Activated CD4-positive, alpha-beta T cell treated with anti-CD3 and anti-CD28 coated beads for 4 hours (primary cell): ENCODE results near the gene THBS2.
"Not testable (repeated sequence)": the region's sequence is repeated elsewhere in the genome, so short reads cannot be mapped to it uniquely, and the experiment has no call there.

ENCODE experiments used
- DNase-seq, 2 donors: peaks; one replicate each; pipeline ENCODE4 v3.0.0-alpha.2; 2020

THBS2 gene

DNA sequence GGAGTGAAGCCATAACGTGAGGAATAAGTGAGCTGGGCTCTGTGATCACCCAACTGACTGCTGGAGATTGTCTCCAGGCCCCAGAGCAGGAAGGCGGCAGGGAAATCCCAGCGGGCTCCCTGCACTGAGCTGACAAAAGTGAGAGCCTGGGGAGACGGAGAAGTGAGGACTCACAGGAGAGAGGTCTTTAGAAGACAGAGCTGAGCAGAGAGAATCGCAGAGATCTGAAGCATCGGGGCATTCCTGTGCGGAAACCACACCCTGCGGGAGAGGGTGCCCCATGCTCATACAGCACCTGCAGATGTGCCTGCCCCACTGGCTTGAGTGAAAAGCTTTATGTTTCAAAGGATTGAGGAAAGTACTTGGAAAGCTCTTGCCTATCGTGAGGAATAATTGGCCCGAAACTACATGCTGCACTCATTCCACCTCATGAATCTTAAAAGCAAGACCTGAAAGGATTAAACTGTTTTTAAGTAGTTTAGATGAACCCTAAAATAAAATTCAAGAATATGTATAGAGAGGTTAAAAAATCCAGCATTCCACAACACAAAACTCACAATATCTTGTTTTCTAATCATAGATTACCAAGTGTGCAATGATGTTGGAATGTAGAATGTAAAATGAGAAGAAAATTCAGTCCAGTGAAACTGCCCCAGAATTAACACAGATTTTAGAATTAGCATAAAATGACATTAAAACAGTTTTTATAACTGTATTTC is 17.7 kb upstream of the THBS2 start:
- no peak for DNase-seq

- DNase-seq = not testable (repeated sequence)
Measured at GRCh38 chr6:169270077-169270380, 16.4 kb upstream of the THBS2 start.

DNA sequence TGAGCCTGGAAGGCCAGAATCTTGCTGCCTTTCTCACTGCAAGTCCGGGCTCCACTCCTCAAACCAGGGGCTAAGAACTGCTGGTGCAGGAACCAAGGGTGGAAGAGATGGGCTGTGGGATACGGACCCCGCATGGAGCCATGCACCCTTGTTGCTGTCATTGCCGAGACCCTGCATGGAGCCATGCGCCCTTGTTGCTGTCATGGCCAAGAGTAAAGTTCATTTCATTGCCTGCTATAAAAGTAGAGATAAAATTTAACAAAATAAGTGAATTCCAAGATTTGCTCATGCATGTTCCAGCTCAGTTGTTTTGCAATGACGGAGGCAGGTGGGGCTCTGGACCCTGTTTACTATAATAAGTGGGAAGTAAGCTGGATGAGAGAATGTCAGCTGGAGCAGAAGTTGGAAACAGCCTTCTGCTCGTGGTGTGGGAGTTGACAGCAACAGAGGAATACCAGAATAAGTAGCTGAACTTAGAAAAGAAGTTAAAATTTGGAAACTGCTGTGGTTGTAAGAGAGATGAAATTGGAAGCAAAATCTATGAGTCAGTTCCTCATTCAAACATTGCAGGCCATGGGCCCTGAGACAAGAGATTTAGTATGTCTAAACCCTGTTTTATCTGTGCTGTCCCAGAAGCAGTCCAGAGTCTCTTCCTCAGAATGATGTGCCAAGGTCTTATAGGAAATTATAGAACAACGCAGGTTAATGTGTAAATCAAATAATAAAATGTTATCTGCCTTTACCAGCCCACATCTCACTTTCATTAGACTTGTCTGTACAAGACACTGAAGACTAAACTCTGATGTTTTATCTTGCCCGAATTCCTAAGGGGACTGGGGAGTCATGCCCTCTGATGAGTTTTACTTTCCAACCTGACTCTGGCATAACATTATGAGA is 15.8 kb upstream of the THBS2 start:
- DNase-seq = no peak

GRCh38 chr6:169268276-169268675 is 14.6 kb upstream of the THBS2 start:
- no peak for DNase-seq

- DNase-seq = no peak
Measured at GRCh38 chr6:169266746-169267591, 13.3 kb upstream of the THBS2 start.

DNA sequence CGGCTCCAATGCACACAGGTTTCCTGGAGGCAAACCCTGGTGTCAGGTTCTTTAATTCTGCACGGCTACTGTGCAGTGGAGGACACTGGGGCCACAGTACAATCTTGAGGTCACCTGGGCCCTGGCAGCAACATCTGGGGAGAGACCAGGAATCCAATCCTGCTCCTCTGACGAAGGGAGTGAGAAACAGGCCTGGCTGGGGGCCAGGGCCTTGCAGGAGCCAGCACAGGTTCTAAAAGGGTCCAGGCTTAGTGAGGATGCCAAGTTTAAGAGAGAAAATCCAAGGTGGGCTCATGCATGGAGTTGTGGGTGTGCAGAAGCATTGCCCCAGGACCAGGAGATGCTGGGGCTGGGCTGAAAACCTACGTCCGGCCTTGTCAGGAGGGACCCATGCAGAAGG is 12.6 kb upstream of the THBS2 start:
- DNase-seq = no peak

GRCh38 chr6:169265486-169266131 is 12.0 kb upstream of the THBS2 start:
- no peak for DNase-seq

DNA sequence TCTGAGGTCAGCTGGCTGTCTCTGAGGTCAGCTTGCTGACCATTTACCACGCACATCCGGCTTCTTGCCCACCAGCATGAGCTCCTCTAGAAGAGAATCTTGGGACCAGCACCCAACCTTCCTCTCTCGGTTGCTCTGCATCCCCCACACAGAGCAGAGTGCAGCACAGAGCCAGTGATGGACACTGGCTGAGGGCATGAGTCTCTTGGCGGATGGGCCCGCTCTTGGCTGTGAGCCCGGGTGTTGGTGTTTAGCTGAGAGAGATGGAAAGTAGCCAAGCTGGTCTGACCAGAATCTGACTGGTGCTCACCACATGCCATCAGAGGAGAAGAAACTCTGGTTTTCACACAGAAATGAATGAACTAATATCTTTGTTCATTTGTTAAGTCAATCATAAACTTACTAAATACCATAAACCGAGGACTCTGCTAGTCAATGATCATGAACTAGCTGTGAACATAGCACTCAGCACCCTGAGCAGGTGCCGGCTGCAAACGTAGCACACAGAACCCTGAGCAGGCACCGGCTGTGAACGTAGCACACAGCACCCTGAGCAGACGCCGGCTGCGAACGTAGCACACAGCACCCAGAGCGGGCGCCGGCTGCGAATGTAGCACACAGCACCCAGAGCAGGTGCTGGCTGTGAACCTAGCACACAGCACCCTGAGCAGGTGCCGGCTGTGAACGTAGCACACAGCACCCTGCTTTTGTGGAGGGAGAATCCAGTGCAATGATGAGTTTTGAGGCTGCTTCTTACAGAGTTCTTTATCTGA is 10.4 kb upstream of the THBS2 start:
- no peak for DNase-seq

- DNase-seq = no peak
Measured at GRCh38 chr6:169263374-169263773, 9.7 kb upstream of the THBS2 start.

- not testable (repeated sequence) for DNase-seq
Measured at GRCh38 chr6:169262602-169263001, 9.0 kb upstream of the THBS2 start.

GRCh38 chr6:169256518-169256917 is 2.9 kb upstream of the THBS2 start:
- DNase-seq = no peak

DNA sequence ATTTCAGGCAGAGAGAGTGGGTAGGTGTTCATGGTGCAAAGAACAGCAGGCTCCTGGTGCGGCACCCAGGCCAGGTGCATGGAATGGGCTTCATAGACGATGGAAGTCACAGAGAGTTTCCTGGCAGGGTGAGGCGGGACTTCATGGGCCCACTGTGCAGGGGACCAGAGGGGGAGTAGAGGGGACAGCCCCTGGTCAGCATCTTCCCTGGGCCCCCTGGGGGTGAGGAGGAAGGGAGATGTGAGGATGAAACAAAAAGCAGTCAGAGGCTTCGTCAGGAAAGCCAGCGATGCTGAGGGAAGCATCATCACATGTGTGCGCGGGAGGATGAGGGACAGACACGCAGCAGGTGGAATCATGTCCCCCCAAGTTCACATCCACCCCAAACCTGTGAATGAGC is 2.4 kb upstream of the THBS2 start:
- no peak for DNase-seq

DNA sequence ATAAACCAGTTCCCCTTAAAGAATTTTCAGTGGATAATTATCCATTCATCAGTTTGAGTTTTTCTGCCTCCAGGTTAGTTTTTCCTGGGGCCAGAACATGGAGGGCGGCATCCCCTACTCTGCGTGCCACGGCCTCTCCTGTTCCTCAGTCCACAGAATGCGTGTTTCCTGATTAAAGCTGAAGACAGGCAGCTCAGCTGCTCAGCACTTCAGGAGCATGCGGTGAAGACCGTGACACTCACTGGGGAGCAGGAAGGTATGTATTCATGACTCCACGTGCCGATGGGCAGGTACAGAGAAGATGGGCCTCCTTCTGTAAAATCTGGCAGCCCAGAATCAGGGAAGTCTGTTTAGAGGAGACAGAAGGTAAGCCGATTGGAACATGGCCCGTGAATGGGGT is 2.0 kb upstream of the THBS2 start:
- DNase-seq = no peak

DNA sequence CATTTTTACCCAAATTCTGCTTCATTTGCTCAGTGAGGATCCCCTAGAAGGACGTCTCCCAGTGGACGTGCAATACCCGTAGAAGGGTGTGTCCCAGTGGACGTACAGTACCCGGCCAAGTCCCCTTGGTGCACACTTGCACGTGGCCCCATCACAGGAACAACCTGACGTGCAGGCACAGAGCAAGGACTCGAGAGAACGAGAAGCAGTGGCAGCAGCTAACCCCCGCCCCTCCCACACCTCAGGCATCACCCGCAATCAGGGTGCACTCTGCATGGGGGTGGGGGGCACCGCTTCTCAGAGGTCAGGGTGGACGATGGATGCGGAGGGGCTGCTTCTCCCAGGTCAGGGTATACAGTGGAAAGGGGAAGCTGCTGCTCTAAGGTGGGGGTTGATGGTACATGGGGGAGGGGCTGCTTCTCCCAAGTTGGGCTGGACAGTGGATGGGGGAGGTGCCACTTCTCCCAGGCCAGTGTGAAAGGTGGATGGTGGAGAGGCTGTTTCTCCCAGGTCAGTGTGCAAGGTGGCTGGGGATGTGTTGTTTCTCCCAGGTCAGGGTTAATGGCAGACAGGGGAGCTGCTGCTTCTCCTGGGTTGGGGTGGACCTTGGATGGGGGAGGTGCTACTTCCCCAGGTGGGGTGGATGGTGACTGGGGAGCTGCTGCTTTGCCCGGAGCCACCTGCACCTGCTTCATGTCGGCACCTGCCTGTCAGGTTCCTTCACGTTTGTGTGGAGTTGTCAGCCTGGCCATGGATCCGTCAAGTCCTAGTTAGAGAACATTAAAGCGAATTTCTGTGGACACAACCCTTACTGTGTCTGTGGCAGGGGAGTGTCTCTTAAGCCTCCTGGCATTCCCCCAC is 1.0 kb upstream of the THBS2 start:
- DNase-seq = no peak

GRCh38 chr6:169252505-169253189 is 999 bp downstream of the THBS2 start:
- no peak for DNase-seq

GRCh38 chr6:169251822-169252504 is 1.7 kb downstream of the THBS2 start:
- no peak for DNase-seq

DNA sequence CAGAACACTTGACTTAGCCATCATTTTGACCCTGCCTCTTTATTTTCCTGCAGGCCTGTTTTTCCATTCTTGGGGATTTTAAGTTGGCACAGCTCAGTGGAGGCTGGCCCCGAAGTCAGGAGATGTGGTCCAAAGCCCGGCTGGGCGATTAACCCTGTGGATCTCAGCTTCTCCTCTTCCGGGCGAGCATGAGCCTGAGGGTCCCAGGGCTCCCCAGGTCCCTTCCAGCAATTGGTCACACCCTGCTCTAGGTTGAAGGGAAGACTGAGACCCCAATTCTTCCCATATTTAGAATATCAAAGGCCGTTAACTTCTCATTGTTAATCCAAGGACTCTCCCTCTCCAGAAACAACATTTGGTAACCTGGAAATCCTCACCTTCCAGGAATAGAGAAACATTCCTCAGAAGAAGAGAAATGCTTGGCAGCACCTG is 2.3 kb downstream of the THBS2 start:
- DNase-seq = no peak

DNA sequence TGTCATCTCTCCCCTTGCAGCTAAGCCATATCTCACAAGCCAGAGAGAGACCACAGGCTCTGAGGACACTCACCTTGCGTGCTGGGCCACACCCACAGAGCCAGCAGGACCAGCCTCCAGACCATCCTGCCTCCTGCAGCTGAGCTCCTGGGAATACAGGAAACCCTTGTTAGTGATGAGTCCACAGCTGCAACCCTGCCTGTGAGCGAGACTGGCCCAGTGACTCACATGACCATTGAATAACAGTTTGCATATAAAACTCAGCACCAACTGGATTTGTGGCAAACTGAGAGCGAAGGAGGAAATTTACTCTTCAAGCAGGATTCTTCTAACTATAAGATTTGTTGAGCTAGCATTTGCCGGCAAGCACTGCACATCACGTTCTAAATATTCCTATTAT is 3.0 kb downstream of the THBS2 start:
- no peak for DNase-seq

- no peak for DNase-seq
Measured at GRCh38 chr6:169249057-169249456, 4.6 kb downstream of the THBS2 start.

- DNase-seq = no peak
Measured at GRCh38 chr6:169248521-169248971, 5.1 kb downstream of the THBS2 start.
